GM06990 (cell line): ENCODE results near the gene SH2D4B.

ENCODE experiments used
- DNase-seq: peaks from one replicate; pipeline ENCODE4 v3.0.0-alpha.2; 2011; ENCODE audit not compliant: insufficient read length; ENCODE audit errors: extremely low read depth
- H3K27me3 ChIP-seq: replicated peaks from 2 replicates; pipeline ENCODE4 v1.6.0; 2011; ENCODE audit warnings: low read length; ENCODE audit not compliant: control insufficient read depth, insufficient read depth
- H3K36me3 ChIP-seq: 2 replicates; pipeline ENCODE4 v1.5.1; 2011; ENCODE audit warnings: low read length; ENCODE audit not compliant: control insufficient read depth, insufficient read depth
- H3K4me3 ChIP-seq: replicated peaks from 2 replicates; pipeline ENCODE4 v1.5.1; 2011; ENCODE audit warnings: low read depth, mild to moderate bottlenecking, control low read depth, low read length
- TF ChIP-seq, protein P1 (sequence below): IDR thresholded peaks from 2 replicates; pipeline ENCODE4 v1.5.1; 2011; ENCODE audit warnings: low read length, control low read depth, mild to moderate bottlenecking, inconsistent platforms; ENCODE audit not compliant: insufficient read depth, poor library complexity, severe bottlenecking

The SH2D4B gene

DNA sequence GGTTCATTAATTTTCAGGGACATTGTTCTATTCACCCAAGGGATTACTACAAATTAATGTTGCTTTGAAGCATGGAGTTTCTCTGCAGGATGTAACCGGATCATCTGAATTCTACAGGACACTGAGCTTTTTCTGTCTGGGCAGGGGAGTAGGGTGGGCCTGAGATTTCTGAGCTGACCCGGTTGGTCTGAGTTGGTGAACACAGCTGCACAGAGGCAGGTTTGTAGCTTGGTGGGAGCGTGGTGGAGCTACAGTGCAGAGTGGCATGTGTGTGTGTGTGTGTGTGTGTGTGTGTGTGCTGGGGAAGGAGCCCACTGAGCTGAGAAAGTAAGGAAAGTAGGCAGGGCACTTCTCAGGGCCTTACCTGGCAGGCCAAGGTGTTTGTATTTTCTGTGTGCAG is 62.6 kb downstream of the SH2D4B start:
- TF ChIP-seq, protein P1, sequence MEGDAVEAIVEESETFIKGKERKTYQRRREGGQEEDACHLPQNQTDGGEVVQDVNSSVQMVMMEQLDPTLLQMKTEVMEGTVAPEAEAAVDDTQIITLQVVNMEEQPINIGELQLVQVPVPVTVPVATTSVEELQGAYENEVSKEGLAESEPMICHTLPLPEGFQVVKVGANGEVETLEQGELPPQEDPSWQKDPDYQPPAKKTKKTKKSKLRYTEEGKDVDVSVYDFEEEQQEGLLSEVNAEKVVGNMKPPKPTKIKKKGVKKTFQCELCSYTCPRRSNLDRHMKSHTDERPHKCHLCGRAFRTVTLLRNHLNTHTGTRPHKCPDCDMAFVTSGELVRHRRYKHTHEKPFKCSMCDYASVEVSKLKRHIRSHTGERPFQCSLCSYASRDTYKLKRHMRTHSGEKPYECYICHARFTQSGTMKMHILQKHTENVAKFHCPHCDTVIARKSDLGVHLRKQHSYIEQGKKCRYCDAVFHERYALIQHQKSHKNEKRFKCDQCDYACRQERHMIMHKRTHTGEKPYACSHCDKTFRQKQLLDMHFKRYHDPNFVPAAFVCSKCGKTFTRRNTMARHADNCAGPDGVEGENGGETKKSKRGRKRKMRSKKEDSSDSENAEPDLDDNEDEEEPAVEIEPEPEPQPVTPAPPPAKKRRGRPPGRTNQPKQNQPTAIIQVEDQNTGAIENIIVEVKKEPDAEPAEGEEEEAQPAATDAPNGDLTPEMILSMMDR, result no peak
- no peaks in the 10 kb centered on the region for H3K36me3 ChIP-seq
- no peak for DNase-seq
- H3K27me3 ChIP-seq, result no peaks in the 10 kb centered on the region
- H3K4me3 ChIP-seq, result no peak overlapping the region

DNA sequence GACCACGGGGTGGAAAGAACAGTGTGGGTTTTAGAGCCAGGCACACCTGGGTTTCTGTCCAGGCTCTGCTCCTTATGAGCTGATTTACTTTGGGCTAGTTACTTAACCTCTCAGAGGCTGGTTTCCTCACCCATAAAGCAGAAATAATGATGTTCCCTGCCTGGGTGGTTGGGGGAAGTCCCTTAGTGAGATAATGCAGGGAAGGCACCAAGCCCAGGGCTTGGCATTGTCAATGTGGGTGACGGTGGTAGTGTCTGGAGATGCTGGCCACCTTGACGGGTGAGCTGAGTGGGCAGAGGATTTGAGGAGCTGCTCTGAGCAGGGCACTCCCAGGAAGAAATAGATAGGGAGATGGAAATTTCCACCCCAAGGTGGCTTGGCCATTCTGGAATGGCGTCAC is 65.2 kb downstream of the SH2D4B start:
- Histone ChIP-seq H3K36me3 (no peaks in the 10 kb centered on the region), H3K27me3 (no peaks in the 10 kb centered on the region), H3K4me3 (no peak overlapping the region)
- TF ChIP-seq, protein P1, result no peak
- no peak for DNase-seq

DNA sequence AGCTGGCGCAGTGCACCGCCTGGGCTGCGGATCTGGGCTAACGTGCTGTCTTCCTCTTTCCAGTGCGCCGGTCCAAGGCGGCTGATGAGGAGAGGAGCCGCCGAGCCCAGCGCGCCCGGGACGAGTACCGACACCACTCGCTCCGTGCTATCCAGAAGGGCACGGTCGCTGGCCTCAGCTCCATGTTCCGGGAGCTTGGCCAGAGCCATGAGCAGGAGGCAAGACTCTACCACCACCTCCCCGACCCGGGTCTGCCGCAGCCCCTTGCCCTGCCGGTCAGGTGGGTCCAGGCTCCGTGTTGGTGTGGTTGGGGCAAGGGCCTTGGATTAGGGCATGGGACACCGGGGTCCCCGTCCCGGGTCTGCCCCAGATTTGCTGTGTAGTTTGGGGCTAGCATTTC is 65.8 kb downstream of the SH2D4B start:
- Histone ChIP-seq H3K36me3 (no peaks in the 10 kb centered on the region), H3K27me3 (no peaks in the 10 kb centered on the region), H3K4me3 (no peak overlapping the region)
- no peak for DNase-seq
- TF ChIP-seq, protein P1, result no peak

DNA sequence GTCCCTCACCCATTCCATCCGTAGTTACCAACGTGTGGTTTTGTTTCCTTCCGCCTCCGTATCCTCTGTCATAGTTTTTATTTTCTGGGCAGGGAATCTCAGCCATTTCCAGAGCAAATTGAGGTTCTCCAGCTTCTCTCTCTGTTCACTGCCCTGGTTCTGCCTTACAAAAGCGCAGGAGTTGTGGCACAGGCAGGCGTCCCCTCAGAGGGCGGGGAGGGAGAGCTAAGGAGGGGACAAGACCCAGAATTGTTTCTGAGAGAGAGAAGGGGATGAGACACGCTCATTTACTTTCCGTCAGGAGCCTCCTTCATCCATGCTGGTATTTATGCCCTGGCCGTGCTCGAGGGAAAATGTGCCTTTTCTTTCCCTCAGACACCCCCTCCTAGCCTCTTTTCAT is 71.0 kb downstream of the SH2D4B start:
- Histone ChIP-seq H3K36me3 (no peaks in the 10 kb centered on the region), H3K4me3 (no peak overlapping the region), H3K27me3 (no peaks in the 10 kb centered on the region; the same call in 1 of the 2 replicates)
- no peak for DNase-seq
- TF ChIP-seq, protein P1, result no peak

DNA sequence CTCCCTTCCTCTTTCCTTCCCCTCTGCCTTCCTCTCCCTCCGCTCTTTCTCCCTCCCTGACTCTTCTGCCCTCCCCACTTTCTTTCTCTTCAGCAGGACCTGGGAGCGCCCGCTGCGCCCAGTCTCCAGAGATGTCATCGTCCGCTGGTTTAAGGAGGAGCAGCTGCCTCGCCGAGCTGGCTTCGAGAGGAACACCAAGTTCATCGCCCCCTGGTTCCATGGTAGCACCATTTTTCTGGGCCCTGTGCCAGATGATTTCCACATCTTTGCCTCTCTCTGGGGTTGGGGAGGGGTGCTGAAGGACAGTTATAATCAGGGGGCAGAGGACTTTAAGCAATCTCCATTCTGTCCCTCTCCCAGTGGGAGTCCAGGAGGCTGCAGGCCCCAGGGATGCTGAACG is 71.6 kb downstream of the SH2D4B start:
- no peak overlapping the region for H3K4me3 ChIP-seq
- H3K36me3 ChIP-seq, result no peaks in the 10 kb centered on the region
- TF ChIP-seq, protein P1, result no peak
- H3K27me3 ChIP-seq, result no peaks in the 10 kb centered on the region; the same call in 1 of the 2 replicates
- no peak for DNase-seq

DNA sequence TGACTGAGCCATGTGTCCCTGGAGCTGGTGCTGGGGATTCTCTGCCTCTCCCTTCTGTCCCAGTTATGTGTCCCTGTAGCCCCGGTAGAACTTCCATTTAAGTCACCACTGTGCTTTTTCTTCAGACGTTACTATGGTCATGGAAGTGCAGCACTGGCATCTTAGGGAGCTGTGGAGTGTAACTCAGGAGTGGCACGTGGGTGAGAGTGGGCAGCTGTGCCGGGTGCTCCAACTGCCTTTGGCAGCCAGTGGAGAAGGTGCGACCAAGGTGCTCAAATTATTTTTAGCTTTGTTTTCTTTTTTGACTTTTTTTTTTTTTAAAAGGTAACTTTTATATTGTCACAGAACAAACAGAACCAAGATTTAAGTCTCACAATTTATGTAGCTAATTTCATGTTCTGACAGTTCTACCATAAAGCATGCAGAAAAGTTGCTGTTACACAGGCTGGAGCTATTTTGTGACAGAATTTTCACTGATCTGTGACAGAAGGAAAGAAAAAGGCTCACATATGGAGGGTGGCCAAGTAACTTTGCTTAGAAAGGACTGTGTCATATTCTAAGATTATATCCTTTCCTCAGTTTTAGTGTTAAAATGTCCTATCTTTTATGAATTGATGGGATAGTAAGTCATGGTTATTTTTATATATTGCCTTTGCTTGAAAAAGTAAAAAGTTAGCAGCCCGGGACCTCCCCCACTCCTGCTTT is 73.9 kb downstream of the SH2D4B start:
- TF ChIP-seq, protein P1, result no peak
- Histone ChIP-seq H3K27me3 (peaks cover 2% of the 10 kb centered on the region; the same call in 1 of the 2 replicates), H3K4me3 (no peak overlapping the region), H3K36me3 (no peaks in the 10 kb centered on the region)
- DNase-seq, result no peak
